Sigmoid colon (tissue), 4 donors: ENCODE data around the gene GIGYF2.

Experiments
- EP300 ChIP-seq, 4 donors: sonication (generic); formaldehyde crosslinking; IDR thresholded peaks; one replicate each; pipeline ENCODE4 v1.6.1; 2017; ENCODE audit warnings: antibody characterized with exemption in 4 of 4
- POLR2A ChIP-seq, 2 donors: fragments of 450-650 bp; IDR thresholded peaks; one replicate each; pipeline ENCODE4 v1.6.1; 2016; ENCODE audit warnings: antibody characterized with exemption in 2 of 2, mild to moderate bottlenecking in 2 of 2, moderate library complexity in 2 of 2
- POLR2AphosphoS5 ChIP-seq, 4 donors: sonication (generic); formaldehyde crosslinking; IDR thresholded peaks; one replicate each; pipeline ENCODE4 v1.6.1; 2017; ENCODE audit warnings: antibody characterized with exemption in 4 of 4
- TF ChIP-seq, protein P1 (sequence below), 4 experiments: fragments of 450-650 bp in 3 of 4; fragments of 200-600 bp in 1 of 4; IDR thresholded peaks; one replicate each; pipeline ENCODE4 v1.5.1; 2016 to 2019; ENCODE audit warnings: antibody characterized with exemption in 4 of 4, mild to moderate bottlenecking in 3 of 4, moderate library complexity in 2 of 4

DNA sequence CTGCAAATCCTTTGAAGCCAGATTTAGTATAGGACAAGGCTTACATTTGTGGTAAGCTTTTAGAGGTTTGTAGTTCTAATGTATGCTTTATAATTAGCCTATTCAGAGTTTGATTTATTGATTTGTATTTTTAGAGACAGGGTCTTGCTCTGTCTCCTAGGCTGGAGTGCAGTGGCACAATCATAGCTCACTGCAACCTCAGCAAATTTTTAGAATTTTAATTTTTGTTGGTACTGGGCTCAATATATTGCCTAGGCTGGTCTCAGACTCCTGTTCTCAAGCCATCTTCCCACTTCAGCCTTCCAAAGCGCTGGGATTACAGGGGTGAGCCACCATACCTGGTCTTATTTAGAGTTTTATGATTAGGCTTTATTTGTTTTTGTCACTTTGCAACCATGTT lies 74.7 kb downstream of the GIGYF2 start:
- no peak for TF ChIP-seq POLR2AphosphoS5 (IDR thresholded peaks at IDR 0.05)
- TF ChIP-seq POLR2A (IDR thresholded peaks at IDR 0.05): no peak
- TF ChIP-seq, protein P1, sequence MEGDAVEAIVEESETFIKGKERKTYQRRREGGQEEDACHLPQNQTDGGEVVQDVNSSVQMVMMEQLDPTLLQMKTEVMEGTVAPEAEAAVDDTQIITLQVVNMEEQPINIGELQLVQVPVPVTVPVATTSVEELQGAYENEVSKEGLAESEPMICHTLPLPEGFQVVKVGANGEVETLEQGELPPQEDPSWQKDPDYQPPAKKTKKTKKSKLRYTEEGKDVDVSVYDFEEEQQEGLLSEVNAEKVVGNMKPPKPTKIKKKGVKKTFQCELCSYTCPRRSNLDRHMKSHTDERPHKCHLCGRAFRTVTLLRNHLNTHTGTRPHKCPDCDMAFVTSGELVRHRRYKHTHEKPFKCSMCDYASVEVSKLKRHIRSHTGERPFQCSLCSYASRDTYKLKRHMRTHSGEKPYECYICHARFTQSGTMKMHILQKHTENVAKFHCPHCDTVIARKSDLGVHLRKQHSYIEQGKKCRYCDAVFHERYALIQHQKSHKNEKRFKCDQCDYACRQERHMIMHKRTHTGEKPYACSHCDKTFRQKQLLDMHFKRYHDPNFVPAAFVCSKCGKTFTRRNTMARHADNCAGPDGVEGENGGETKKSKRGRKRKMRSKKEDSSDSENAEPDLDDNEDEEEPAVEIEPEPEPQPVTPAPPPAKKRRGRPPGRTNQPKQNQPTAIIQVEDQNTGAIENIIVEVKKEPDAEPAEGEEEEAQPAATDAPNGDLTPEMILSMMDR (IDR thresholded peaks at IDR 0.05): no peak
- no peak for TF ChIP-seq EP300 (IDR thresholded peaks at IDR 0.05)
